ENCODE data around the gene VNN1.
A peak's percentile ranks its signal among the peaks of the same experiment; 100 is the strongest.
"Not testable (repeated sequence)": the region's sequence is repeated elsewhere in the genome, so short reads cannot be mapped to it uniquely, and the experiment has no call there.

Gene VNN1

GRCh38 chr6:132651062-132651461 is 62.8 kb downstream of the VNN1 start:
- H3K79me2 ChIP-seq (ENCODE audit: control insufficient read depth, insufficient read depth, low read length): no peaks in the 10 kb centered on the region
- H3K4me3 ChIP-seq (ENCODE audit: low read length): no peak overlapping the region
- no peak overlapping the region for H3K56ac ChIP-seq (ENCODE audit: low read length)
- H3K4me1 ChIP-seq (ENCODE audit: control insufficient read depth, low read depth, low read length): no peaks in the 10 kb centered on the region
- H4K5ac ChIP-seq (ENCODE audit: low read length): no peak overlapping the region
- H3K79me1 ChIP-seq (ENCODE audit: low read length): no peaks in the 10 kb centered on the region
- DNase-seq: no peak
- no peak overlapping the region for H2BK120ac ChIP-seq (ENCODE audit: low read depth, low read length)
- H3K23ac ChIP-seq (ENCODE audit: low read length): no peak overlapping the region
- H3K27me3 ChIP-seq (ENCODE audit: insufficient read depth, low read length, poor library complexity): no peaks in the 10 kb centered on the region
- no peak overlapping the region for H2BK5ac ChIP-seq (ENCODE audit: low read length)
- H3K18ac ChIP-seq (ENCODE audit: low read length): no peak overlapping the region
- H2AK5ac ChIP-seq (ENCODE audit: low read length): no peak overlapping the region
- H2BK15ac ChIP-seq (replicated peaks; ENCODE audit: low read depth): no peak overlapping the region
- WGBS (ENCODE audit: extremely low coverage, insufficient coverage, low lambda C conversion rate): no CpG with 5 or more reads among the region's 3 CpGs
- H4K8ac ChIP-seq (ENCODE audit: low read depth, low read length): no peak overlapping the region
- H3K27ac ChIP-seq (ENCODE audit: low read depth, low read length): no peak overlapping the region
- no peak overlapping the region for H3K4ac ChIP-seq (ENCODE audit: low read depth, low read length)
- no peaks in the 10 kb centered on the region for H3K36me3 ChIP-seq (ENCODE audit: control insufficient read depth, insufficient read depth, low read length)
- no peak overlapping the region for H3K9ac ChIP-seq (ENCODE audit: low read length)
- H3K4me2 ChIP-seq (ENCODE audit: low read length): no peak overlapping the region

GRCh38 chr6:132650429-132650828 is 63.4 kb downstream of the VNN1 start:
- peak; percentile 51 for DNase-seq
- WGBS (ENCODE audit: extremely low coverage, insufficient coverage, low lambda C conversion rate): no CpG with 5 or more reads among the region's 1 CpG
- no peak overlapping the region for H2AK5ac ChIP-seq (ENCODE audit: low read length)

GRCh38 chr6:132648828-132649227 is 65.0 kb downstream of the VNN1 start:
- Histone ChIP-seq H3K9ac (ENCODE audit: low read length) (no peak overlapping the region), H4K8ac (ENCODE audit: low read depth, low read length) (no peak overlapping the region), H3K4me2 (ENCODE audit: low read length) (no peak overlapping the region), H4K5ac (ENCODE audit: low read length) (no peak overlapping the region), H2BK5ac (ENCODE audit: low read length) (no peak overlapping the region), H3K36me3 (ENCODE audit: control insufficient read depth, insufficient read depth, low read length) (no peaks in the 10 kb centered on the region), H3K23ac (ENCODE audit: low read length) (no peak overlapping the region), H3K4me3 (ENCODE audit: low read length) (no peak overlapping the region), H2AK5ac (ENCODE audit: low read length) (no peak overlapping the region), H2BK15ac (replicated peaks; ENCODE audit: low read depth) (no peak overlapping the region), H2BK120ac (ENCODE audit: low read depth, low read length) (no peak overlapping the region), H3K4me1 (ENCODE audit: control insufficient read depth, low read depth, low read length) (no peaks in the 10 kb centered on the region), H3K79me2 (ENCODE audit: control insufficient read depth, insufficient read depth, low read length) (no peaks in the 10 kb centered on the region), H3K56ac (ENCODE audit: low read length) (no peak overlapping the region), H3K27ac (ENCODE audit: low read depth, low read length) (no peak overlapping the region), H3K27me3 (ENCODE audit: insufficient read depth, low read length, poor library complexity) (no peaks in the 10 kb centered on the region), H3K18ac (ENCODE audit: low read length) (no peak overlapping the region), H3K4ac (ENCODE audit: low read depth, low read length) (no peak overlapping the region), H3K79me1 (ENCODE audit: low read length) (no peaks in the 10 kb centered on the region)
- no CpG with 5 or more reads among the region's 2 CpGs for WGBS (ENCODE audit: extremely low coverage, insufficient coverage, low lambda C conversion rate)
- DNase-seq: no peak

More at GRCh38 chr6:132650429-132650828, 63.4 kb downstream of the VNN1 start:
- Histone ChIP-seq H3K79me1 (ENCODE audit: low read length) (no peaks in the 10 kb centered on the region), H3K18ac (ENCODE audit: low read length) (no peak overlapping the region), H3K4me3 (ENCODE audit: low read length) (no peak overlapping the region), H2BK120ac (ENCODE audit: low read depth, low read length) (no peak overlapping the region), H4K8ac (ENCODE audit: low read depth, low read length) (no peak overlapping the region), H2BK5ac (ENCODE audit: low read length) (no peak overlapping the region), H2BK15ac (replicated peaks; ENCODE audit: low read depth) (no peak overlapping the region), H3K36me3 (ENCODE audit: control insufficient read depth, insufficient read depth, low read length) (no peaks in the 10 kb centered on the region), H3K4me2 (ENCODE audit: low read length) (no peak overlapping the region), H3K27ac (ENCODE audit: low read depth, low read length) (no peak overlapping the region), H3K4me1 (ENCODE audit: control insufficient read depth, low read depth, low read length) (no peaks in the 10 kb centered on the region), H3K4ac (ENCODE audit: low read depth, low read length) (no peak overlapping the region), H3K9ac (ENCODE audit: low read length) (no peak overlapping the region), H3K79me2 (ENCODE audit: control insufficient read depth, insufficient read depth, low read length) (no peaks in the 10 kb centered on the region), H3K23ac (ENCODE audit: low read length) (no peak overlapping the region), H4K5ac (ENCODE audit: low read length) (no peak overlapping the region), H3K56ac (ENCODE audit: low read length) (no peak overlapping the region), H3K27me3 (ENCODE audit: insufficient read depth, low read length, poor library complexity) (no peaks in the 10 kb centered on the region)

- Histone ChIP-seq H3K79me1 (ENCODE audit: low read length) (no peaks in the 10 kb centered on the region), H3K27ac (ENCODE audit: low read depth, low read length) (no peak overlapping the region), H2BK5ac (ENCODE audit: low read length) (no peak overlapping the region), H3K9ac (ENCODE audit: low read length) (no peak overlapping the region), H2BK15ac (replicated peaks; ENCODE audit: low read depth) (no peak overlapping the region), H2AK5ac (ENCODE audit: low read length) (no peak overlapping the region), H3K4ac (ENCODE audit: low read depth, low read length) (no peak overlapping the region), H4K5ac (ENCODE audit: low read length) (no peak overlapping the region), H3K27me3 (ENCODE audit: insufficient read depth, low read length, poor library complexity) (no peaks in the 10 kb centered on the region), H3K23ac (ENCODE audit: low read length) (no peak overlapping the region), H3K56ac (ENCODE audit: low read length) (no peak overlapping the region), H3K4me1 (ENCODE audit: control insufficient read depth, low read depth, low read length) (no peaks in the 10 kb centered on the region), H3K79me2 (ENCODE audit: control insufficient read depth, insufficient read depth, low read length) (no peaks in the 10 kb centered on the region), H2BK120ac (ENCODE audit: low read depth, low read length) (no peak overlapping the region), H3K4me3 (ENCODE audit: low read length) (no peak overlapping the region), H3K36me3 (ENCODE audit: control insufficient read depth, insufficient read depth, low read length) (no peaks in the 10 kb centered on the region), H4K8ac (ENCODE audit: low read depth, low read length) (no peak overlapping the region), H3K18ac (ENCODE audit: low read length) (no peak overlapping the region), H3K4me2 (ENCODE audit: low read length) (no peak overlapping the region)
- no CpG with 5 or more reads among the region's 2 CpGs for WGBS (ENCODE audit: extremely low coverage, insufficient coverage, low lambda C conversion rate)
- no peak for DNase-seq
Observed at GRCh38 chr6:132648356-132648755, 65.5 kb downstream of the VNN1 start.

GRCh38 chr6:132643547-132643946 is 70.3 kb downstream of the VNN1 start:
- no peak overlapping the region for H3K23ac ChIP-seq (ENCODE audit: low read length)
- no peak overlapping the region for H4K8ac ChIP-seq (ENCODE audit: low read depth, low read length)
- H4K5ac ChIP-seq (ENCODE audit: low read length): no peak overlapping the region
- H3K36me3 ChIP-seq (ENCODE audit: control insufficient read depth, insufficient read depth, low read length): no peaks in the 10 kb centered on the region
- H2AK5ac ChIP-seq (ENCODE audit: low read length): no peak overlapping the region
- no peak overlapping the region for H3K27ac ChIP-seq (ENCODE audit: low read depth, low read length)
- H3K56ac ChIP-seq (ENCODE audit: low read length): no peak overlapping the region
- no peaks in the 10 kb centered on the region for H3K4me1 ChIP-seq (ENCODE audit: control insufficient read depth, low read depth, low read length)
- H3K27me3 ChIP-seq (ENCODE audit: insufficient read depth, low read length, poor library complexity): no peaks in the 10 kb centered on the region
- H3K79me2 ChIP-seq (ENCODE audit: control insufficient read depth, insufficient read depth, low read length): no peaks in the 10 kb centered on the region
- H2BK5ac ChIP-seq (ENCODE audit: low read length): no peak overlapping the region
- no peaks in the 10 kb centered on the region for H3K79me1 ChIP-seq (ENCODE audit: low read length)
- H3K18ac ChIP-seq (ENCODE audit: low read length): no peak overlapping the region
- no peak overlapping the region for H2BK120ac ChIP-seq (ENCODE audit: low read depth, low read length)
- H2BK15ac ChIP-seq (replicated peaks; ENCODE audit: low read depth): no peak overlapping the region
- H3K4ac ChIP-seq (ENCODE audit: low read depth, low read length): no peak overlapping the region
- no peak overlapping the region for H3K9ac ChIP-seq (ENCODE audit: low read length)
- no peak for DNase-seq
- no CpG with 5 or more reads among the region's 3 CpGs for WGBS (ENCODE audit: extremely low coverage, insufficient coverage, low lambda C conversion rate)
- no peak overlapping the region for H3K4me3 ChIP-seq (ENCODE audit: low read length)
- H3K4me2 ChIP-seq (ENCODE audit: low read length): no peak overlapping the region

- no CpG with 5 or more reads among the region's 1 CpG for WGBS (ENCODE audit: extremely low coverage, insufficient coverage, low lambda C conversion rate)
Observed at GRCh38 chr6:132637135-132637534, 76.7 kb downstream of the VNN1 start.

More at GRCh38 chr6:132637135-132637534, 76.7 kb downstream of the VNN1 start:
- H3K23ac ChIP-seq (ENCODE audit: low read length); H3K27me3 ChIP-seq (ENCODE audit: insufficient read depth, low read length, poor library complexity); H4K8ac ChIP-seq (ENCODE audit: low read depth, low read length); H3K56ac ChIP-seq (ENCODE audit: low read length); H3K4ac ChIP-seq (ENCODE audit: low read depth, low read length); H3K4me3 ChIP-seq (ENCODE audit: low read length); H3K79me2 ChIP-seq (ENCODE audit: control insufficient read depth, insufficient read depth, low read length); H2BK15ac ChIP-seq (replicated peaks; ENCODE audit: low read depth); H3K4me1 ChIP-seq (ENCODE audit: control insufficient read depth, low read depth, low read length); DNase-seq; H2BK5ac ChIP-seq (ENCODE audit: low read length); H3K9ac ChIP-seq (ENCODE audit: low read length); H3K27ac ChIP-seq (ENCODE audit: low read depth, low read length); H3K36me3 ChIP-seq (ENCODE audit: control insufficient read depth, insufficient read depth, low read length); H3K79me1 ChIP-seq (ENCODE audit: low read length); H2BK120ac ChIP-seq (ENCODE audit: low read depth, low read length); H3K18ac ChIP-seq (ENCODE audit: low read length); H4K5ac ChIP-seq (ENCODE audit: low read length); H3K4me2 ChIP-seq (ENCODE audit: low read length); H2AK5ac ChIP-seq (ENCODE audit: low read length): not testable (repeated sequence)

Data from mesendoderm (in vitro differentiated cells).